Measurements from ENCODE around the gene HLTF. TPM values are rescaled to one million over a fixed set of nuclear protein-coding genes. Genes with fewer than 3 reads are reported as not detected.

The HLTF gene
- total RNA-seq, 3 donors from 2014 or later (not counting 1 experiment from before 2014, with no cell fraction given) = 15.0 to 19.0 (median 18.3) TPM

GRCh38 chr3:149120051-149120972 is 34.0 kb upstream of the HLTF start:
- H3K4me3 ChIP-seq (ENCODE audit: low read length) = no peak overlapping the region
- Mint-ChIP-seq H3K36me3 (no peaks in the 10 kb centered on the region), H3K27me3 (ENCODE audit: low read depth in 2 of 2) (peaks cover 0 to 7% of the 10 kb centered on the region in 2 donors), H3K27ac (no peak overlapping the region), H3K9me3 (no peaks in the 10 kb centered on the region), H3K4me1 (peaks cover 6 to 7% of the 10 kb centered on the region in 2 donors), H3K4me3 (no peak overlapping the region)
- WGBS (ENCODE audit: insufficient coverage) = 6% methylated on average over 4 of the region's 7 CpGs
- H3K9me3 ChIP-seq (ENCODE audit: control insufficient read depth, insufficient read depth, low read length) = no peaks in the 10 kb centered on the region
- intact Hi-C loops (cut with micrococcal nuclease) = loop anchor here (1.0 to 10.0 kb wide), 4 partner anchors 153 to 364 kb away; no protein-coding TSS in a partner anchor
- DNase-seq (peak in 1 of 2 donors; percentile 83), ATAC-seq (peak; percentile 75 to 94 (median 87))
- no peak overlapping the region for H3K27ac ChIP-seq (ENCODE audit: low read length)
- peak; percentile 77 for TF ChIP-seq CTCF (IDR thresholded peaks at IDR 0.05)
- H3K4me1 ChIP-seq (ENCODE audit: control insufficient read depth, insufficient read depth, low read length) = no peaks in the 10 kb centered on the region
- no peaks in the 10 kb centered on the region for H3K36me3 ChIP-seq (ENCODE audit: control insufficient read depth, insufficient read depth, low read length)
- H3K27me3 ChIP-seq (ENCODE audit: control insufficient read depth, insufficient read depth, low read length) = no peaks in the 10 kb centered on the region

- H3K36me3 ChIP-seq (ENCODE audit: control insufficient read depth, insufficient read depth, low read length) = no peaks in the 10 kb centered on the region
- DNase-seq (no peak), ATAC-seq (no peak)
- no peak overlapping the region for H3K27ac ChIP-seq (ENCODE audit: low read length)
- Mint-ChIP-seq H3K9me3 (no peaks in the 10 kb centered on the region), H3K4me1 (peaks cover 6 to 7% of the 10 kb centered on the region in 2 donors), H3K4me3 (no peak overlapping the region), H3K36me3 (no peaks in the 10 kb centered on the region), H3K27me3 (ENCODE audit: low read depth in 2 of 2) (peaks cover 0 to 4% of the 10 kb centered on the region in 2 donors), H3K27ac (no peak overlapping the region)
- H3K9me3 ChIP-seq (ENCODE audit: control insufficient read depth, insufficient read depth, low read length) = no peaks in the 10 kb centered on the region
- 100% methylated on average over 1 of the region's 1 CpG for WGBS (ENCODE audit: insufficient coverage)
- intact Hi-C loops (cut with micrococcal nuclease) = no loop called here
- H3K4me1 ChIP-seq (ENCODE audit: control insufficient read depth, insufficient read depth, low read length) = no peaks in the 10 kb centered on the region
- H3K4me3 ChIP-seq (ENCODE audit: low read length) = no peak overlapping the region
- TF ChIP-seq CTCF (IDR thresholded peaks at IDR 0.05) = no peak
- H3K27me3 ChIP-seq (ENCODE audit: control insufficient read depth, insufficient read depth, low read length) = no peaks in the 10 kb centered on the region
These were observed 33.1 kb upstream of the HLTF start for GRCh38 chr3:149119466-149119865.

- Mint-ChIP-seq H3K4me3 (no peak overlapping the region), H3K27ac (no peak overlapping the region), H3K9me3 (no peaks in the 10 kb centered on the region), H3K27me3 (ENCODE audit: low read depth in 2 of 2) (no peaks in the 10 kb centered on the region), H3K4me1 (peaks cover 6 to 7% of the 10 kb centered on the region in 2 donors), H3K36me3 (no peaks in the 10 kb centered on the region)
- intact Hi-C loops (cut with micrococcal nuclease) = no loop called here
- Histone ChIP-seq H3K4me3 (ENCODE audit: low read length) (no peak overlapping the region), H3K9me3 (ENCODE audit: control insufficient read depth, insufficient read depth, low read length) (no peaks in the 10 kb centered on the region), H3K27me3 (ENCODE audit: control insufficient read depth, insufficient read depth, low read length) (no peaks in the 10 kb centered on the region), H3K36me3 (ENCODE audit: control insufficient read depth, insufficient read depth, low read length) (no peaks in the 10 kb centered on the region), H3K4me1 (ENCODE audit: control insufficient read depth, insufficient read depth, low read length) (no peaks in the 10 kb centered on the region), H3K27ac (ENCODE audit: low read length) (no peak overlapping the region)
- ATAC-seq = no peak
- DNase-seq = no peak
- TF ChIP-seq CTCF (IDR thresholded peaks at IDR 0.05) = no peak
- WGBS (ENCODE audit: insufficient coverage) = 90% methylated on average over 9 of the region's 9 CpGs
These were observed 32.4 kb upstream of the HLTF start for GRCh38 chr3:149118724-149119123.
